ENCODE measurements around the gene HOXA6. TPM values are rescaled to one million over a fixed set of nuclear protein-coding genes. Genes with fewer than 3 reads are reported as not detected.

HOXA6 gene
- total RNA-seq, 1 donor: 7.6 TPM

DNA sequence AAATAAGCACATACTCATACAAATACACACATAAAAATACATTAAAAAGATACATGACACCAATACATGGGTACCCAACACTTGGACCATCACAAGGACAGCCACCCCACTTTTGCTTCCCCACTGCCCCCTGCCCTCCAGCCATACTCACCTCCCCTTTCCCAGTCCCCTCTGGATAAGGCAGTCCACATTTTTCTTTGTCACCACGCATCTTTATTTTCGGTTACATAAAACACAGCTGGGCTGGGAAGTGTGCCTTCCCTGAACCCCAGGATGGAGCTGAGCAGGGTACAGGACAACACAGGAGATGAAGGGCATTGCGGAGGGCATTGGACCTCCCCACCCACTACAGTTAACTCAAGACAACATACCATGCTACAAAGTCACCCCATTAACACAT lies 6.0 kb upstream of the HOXA6 start:
- TF ChIP-seq, protein P1, sequence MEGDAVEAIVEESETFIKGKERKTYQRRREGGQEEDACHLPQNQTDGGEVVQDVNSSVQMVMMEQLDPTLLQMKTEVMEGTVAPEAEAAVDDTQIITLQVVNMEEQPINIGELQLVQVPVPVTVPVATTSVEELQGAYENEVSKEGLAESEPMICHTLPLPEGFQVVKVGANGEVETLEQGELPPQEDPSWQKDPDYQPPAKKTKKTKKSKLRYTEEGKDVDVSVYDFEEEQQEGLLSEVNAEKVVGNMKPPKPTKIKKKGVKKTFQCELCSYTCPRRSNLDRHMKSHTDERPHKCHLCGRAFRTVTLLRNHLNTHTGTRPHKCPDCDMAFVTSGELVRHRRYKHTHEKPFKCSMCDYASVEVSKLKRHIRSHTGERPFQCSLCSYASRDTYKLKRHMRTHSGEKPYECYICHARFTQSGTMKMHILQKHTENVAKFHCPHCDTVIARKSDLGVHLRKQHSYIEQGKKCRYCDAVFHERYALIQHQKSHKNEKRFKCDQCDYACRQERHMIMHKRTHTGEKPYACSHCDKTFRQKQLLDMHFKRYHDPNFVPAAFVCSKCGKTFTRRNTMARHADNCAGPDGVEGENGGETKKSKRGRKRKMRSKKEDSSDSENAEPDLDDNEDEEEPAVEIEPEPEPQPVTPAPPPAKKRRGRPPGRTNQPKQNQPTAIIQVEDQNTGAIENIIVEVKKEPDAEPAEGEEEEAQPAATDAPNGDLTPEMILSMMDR (IDR thresholded peaks at IDR 0.05; ENCODE audit: extremely low read depth, low read depth, low read length): no peak
- Histone ChIP-seq H3K27ac (ENCODE audit: low read depth, low read length) (peak overlapping the region; percentile 88), H3K4me1 (ENCODE audit: insufficient read depth, low read length) (peaks cover 44% of the 10 kb centered on the region), H3K27me3 (ENCODE audit: insufficient read depth, low read length) (no peaks in the 10 kb centered on the region), H3K4me3 (ENCODE audit: insufficient read depth, low read length) (peak overlapping the region; percentile 93), H3K4me2 (ENCODE audit: insufficient read depth, low read length) (peak overlapping the region; percentile 99), H3K36me3 (ENCODE audit: insufficient read depth, low read length) (peaks cover 4% of the 10 kb centered on the region), H2AFZ (ENCODE audit: low read length) (no peak overlapping the region), H3K79me2 (ENCODE audit: insufficient read depth, low read length) (peaks cover 72% of the 10 kb centered on the region), H3K9me3 (ENCODE audit: low read depth, low read length) (no peaks in the 10 kb centered on the region), H4K20me1 (ENCODE audit: insufficient read depth, low read length) (peaks cover 9% of the 10 kb centered on the region)
- DNase-seq (ENCODE audit: insufficient read length, low spot score, missing footprints): peak; percentile 43

DNA sequence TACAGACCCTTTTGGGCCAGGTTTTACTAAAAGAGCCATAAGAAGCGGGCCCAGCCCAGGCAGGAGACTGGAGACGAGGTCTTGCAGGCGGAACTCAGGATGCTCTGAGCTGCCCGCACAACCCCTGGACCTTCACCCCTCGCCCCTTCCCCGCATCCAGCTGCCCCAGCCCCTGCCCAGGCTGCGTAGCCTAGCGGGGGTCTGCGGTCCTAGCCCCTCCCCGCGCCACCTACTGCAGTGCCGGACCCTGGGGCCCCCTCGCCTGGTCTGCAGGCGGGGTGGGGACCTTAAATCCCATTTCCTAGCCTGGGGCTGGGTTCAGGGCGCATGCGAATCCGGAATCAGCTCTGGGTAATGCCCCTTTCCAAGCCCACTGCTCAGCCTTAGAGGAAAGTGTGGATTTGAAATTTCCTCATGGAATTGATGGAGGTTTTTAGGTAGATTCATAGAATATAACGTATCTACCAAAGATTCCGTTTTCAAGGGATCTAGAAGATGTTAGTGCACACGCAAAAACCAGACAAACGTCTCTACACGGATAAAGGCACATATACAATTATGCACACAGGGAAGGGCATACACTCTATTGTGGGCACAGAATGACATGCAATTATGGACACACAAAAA lies 5.4 kb upstream of the HOXA6 start:
- Histone ChIP-seq H3K79me2 (ENCODE audit: insufficient read depth, low read length) (peaks cover 78% of the 10 kb centered on the region), H3K4me2 (ENCODE audit: insufficient read depth, low read length) (peak overlapping the region; percentile 99), H3K4me1 (ENCODE audit: insufficient read depth, low read length) (peaks cover 49% of the 10 kb centered on the region), H3K27me3 (ENCODE audit: insufficient read depth, low read length) (no peaks in the 10 kb centered on the region), H4K20me1 (ENCODE audit: insufficient read depth, low read length) (peaks cover 9% of the 10 kb centered on the region), H3K4me3 (ENCODE audit: insufficient read depth, low read length) (peak overlapping the region; percentile 93), H3K9me3 (ENCODE audit: low read depth, low read length) (no peaks in the 10 kb centered on the region), H3K36me3 (ENCODE audit: insufficient read depth, low read length) (peaks cover 4% of the 10 kb centered on the region), H3K27ac (ENCODE audit: low read depth, low read length) (peak overlapping the region; percentile 88), H2AFZ (ENCODE audit: low read length) (peak overlapping the region; percentile 95)
- TF ChIP-seq, protein P1 (IDR thresholded peaks at IDR 0.05; ENCODE audit: extremely low read depth, low read depth, low read length): no peak
- DNase-seq (ENCODE audit: insufficient read length, low spot score, missing footprints): peak; percentile 91

DNA sequence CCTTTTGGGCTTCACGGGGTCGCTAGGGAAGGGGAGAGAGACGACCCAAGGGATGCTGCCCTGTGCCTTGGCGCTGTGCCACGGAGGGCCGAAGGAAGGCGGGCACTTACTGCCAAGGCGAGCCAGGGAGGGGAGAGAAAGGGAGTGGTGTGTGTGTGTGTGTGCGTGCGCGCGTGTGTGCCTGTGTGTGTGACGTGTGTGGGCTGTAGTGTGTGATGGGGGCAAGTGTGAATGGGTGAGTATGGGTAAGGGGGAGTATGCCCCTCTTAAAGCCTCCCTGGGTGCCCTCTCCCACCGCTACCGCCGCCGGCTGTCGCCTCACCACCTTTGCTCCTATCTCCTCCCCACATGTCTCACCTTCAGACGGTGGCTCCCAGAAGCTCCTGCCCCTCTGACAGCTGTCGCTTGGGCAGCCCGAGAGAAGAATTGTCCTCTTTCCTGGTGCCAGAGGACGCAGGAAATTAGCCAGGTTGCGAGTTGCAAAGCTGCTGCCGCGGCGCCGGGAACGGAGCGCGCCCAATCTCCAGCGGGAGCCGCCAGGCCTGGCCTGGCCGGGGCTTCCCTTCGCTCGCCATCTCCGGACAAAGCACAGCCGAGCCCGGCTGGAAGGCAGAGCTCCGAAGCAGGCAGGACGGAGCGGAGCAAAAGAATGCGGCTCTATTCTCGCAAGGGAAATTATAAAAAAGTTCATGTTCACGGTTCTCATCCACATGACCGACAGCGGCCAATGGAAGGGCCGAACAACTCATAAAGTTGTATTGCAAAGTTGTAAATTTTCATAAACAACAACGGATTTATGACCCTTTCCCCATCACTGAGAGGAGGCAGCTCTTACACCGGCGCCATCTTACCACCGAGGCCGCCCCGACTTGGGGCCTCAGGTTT lies 4.6 kb upstream of the HOXA6 start, which contains the start of gene HOXA3:
HOXA3 (minus strand) TSS at position 653 of the 885 bp plus-strand sequence. CDS start 41,943 bp downstream, outside the sequence.
- Histone ChIP-seq H3K4me2 (ENCODE audit: insufficient read depth, low read length) (peak within 1 kb of the TSS; percentile 99), H3K27ac (ENCODE audit: low read depth, low read length) (peak within 1 kb of the TSS; percentile 88), H3K79me2 (ENCODE audit: insufficient read depth, low read length) (peaks cover 86% of the 10 kb centered on the region), H4K20me1 (ENCODE audit: insufficient read depth, low read length) (peaks cover 9% of the 10 kb centered on the region), H2AFZ (ENCODE audit: low read length) (peak within 1 kb of the TSS; percentile 95), H3K4me1 (ENCODE audit: insufficient read depth, low read length) (peaks cover 53% of the 10 kb centered on the region), H3K9me3 (ENCODE audit: low read depth, low read length) (no peaks in the 10 kb centered on the region), H3K4me3 (ENCODE audit: insufficient read depth, low read length) (peak within 1 kb of the TSS; percentile 93), H3K27me3 (ENCODE audit: insufficient read depth, low read length) (no peaks in the 10 kb centered on the region), H3K36me3 (ENCODE audit: insufficient read depth, low read length) (peaks cover 4% of the 10 kb centered on the region)
- DNase-seq (ENCODE audit: insufficient read length, low spot score, missing footprints): peak; percentile 97
- TF ChIP-seq, protein P1 (IDR thresholded peaks at IDR 0.05; ENCODE audit: extremely low read depth, low read depth, low read length): no peak
